ENCODE data around the gene IQUB. TPM values are rescaled to one million over a fixed set of nuclear protein-coding genes. Genes with fewer than 3 reads are reported as not detected.

Gene IQUB
- total RNA-seq, 1 donor from 2014 or later: 0.37 TPM

DNA sequence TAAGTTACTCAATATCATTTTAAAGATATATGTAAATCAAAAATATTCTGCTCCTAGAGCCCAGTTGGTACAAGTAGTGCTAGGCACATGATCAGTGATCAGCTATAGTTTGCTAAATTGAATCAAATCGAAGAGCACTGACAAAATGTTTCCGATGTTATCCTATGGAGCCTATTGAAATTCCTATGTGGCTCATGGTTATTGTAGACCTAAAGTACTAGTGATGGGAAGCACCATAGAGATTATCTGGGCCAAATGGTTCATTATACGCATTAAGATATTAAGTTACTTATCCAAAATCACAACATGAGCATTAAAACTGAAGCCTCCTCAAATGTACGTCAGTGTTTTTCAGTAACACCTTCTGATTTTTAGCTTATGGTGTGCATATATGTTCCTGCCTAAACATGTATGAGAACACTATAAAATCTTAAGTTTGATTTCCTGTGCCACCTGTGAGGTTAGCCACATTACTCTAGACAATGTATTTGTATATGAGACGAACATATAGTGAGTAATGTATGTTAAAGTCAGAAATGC lies 103.2 kb downstream of the IQUB start:
- Mint-ChIP-seq H3K27ac (ENCODE audit: unreplicated experiment) (no peak overlapping the region), H3K9me3 (ENCODE audit: low read depth) (no peaks in the 10 kb centered on the region), H3K4me3 (ENCODE audit: unreplicated experiment) (no peak overlapping the region), H3K4me1 (ENCODE audit: low read depth) (no peaks in the 10 kb centered on the region), H3K36me3 (ENCODE audit: low read depth) (no peaks in the 10 kb centered on the region), H3K27me3 (ENCODE audit: low read depth) (peaks cover 2% of the 10 kb centered on the region)
- TF ChIP-seq CTCF (IDR thresholded peaks at IDR 0.05): no peak
- no peak for DNase-seq (ENCODE audit: low spot score)

DNA sequence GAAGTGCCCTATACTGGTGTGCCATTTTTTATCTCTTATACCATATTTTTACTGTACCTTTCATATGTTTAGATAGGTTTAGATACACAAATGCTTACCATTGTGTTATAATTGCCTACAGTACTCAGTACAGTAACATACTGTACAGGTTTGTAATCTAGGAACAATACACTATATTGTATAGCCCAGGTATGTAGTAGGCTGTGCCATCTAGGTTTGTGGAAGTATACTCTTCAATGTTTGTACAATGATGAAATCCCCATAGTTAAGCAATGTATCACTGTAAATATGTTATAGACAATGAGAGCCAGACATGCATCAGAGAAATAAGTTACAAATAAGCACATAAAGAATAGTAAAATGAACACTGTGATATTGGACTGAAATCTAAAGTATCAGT lies 109.1 kb downstream of the IQUB start:
- Mint-ChIP-seq H3K36me3 (ENCODE audit: low read depth) (no peaks in the 10 kb centered on the region), H3K4me3 (ENCODE audit: unreplicated experiment) (no peak overlapping the region), H3K27ac (ENCODE audit: unreplicated experiment) (no peak overlapping the region), H3K4me1 (ENCODE audit: low read depth) (no peaks in the 10 kb centered on the region), H3K9me3 (ENCODE audit: low read depth) (peaks cover 28% of the 10 kb centered on the region), H3K27me3 (ENCODE audit: low read depth) (no peaks in the 10 kb centered on the region)
- TF ChIP-seq CTCF (IDR thresholded peaks at IDR 0.05): no peak
- no peak for DNase-seq (ENCODE audit: low spot score)

DNA sequence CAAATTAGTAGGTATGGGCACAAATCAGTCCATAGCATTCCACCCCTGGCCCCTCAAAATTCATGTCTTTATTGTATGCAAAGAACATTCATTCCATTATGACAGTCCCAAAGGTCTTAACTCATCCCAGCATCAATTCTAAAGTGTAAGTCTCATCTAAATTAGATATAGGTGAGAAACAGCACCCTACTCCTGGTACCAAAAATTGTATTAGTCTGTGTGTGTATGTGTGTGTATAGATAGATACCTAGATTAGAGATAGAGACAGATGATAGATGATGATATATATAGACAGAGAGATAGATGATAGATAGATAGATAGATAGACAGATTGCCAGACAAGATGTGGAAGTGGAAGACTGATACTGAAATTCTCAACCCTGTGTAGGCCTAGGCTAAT lies 109.9 kb downstream of the IQUB start:
- no peak for DNase-seq (ENCODE audit: low spot score)
- Mint-ChIP-seq H3K36me3 (ENCODE audit: low read depth) (no peaks in the 10 kb centered on the region), H3K4me3 (ENCODE audit: unreplicated experiment) (no peak overlapping the region), H3K27me3 (ENCODE audit: low read depth) (no peaks in the 10 kb centered on the region), H3K9me3 (ENCODE audit: low read depth) (peaks cover 28% of the 10 kb centered on the region), H3K4me1 (ENCODE audit: low read depth) (no peaks in the 10 kb centered on the region), H3K27ac (ENCODE audit: unreplicated experiment) (no peak overlapping the region)
- no peak for TF ChIP-seq CTCF (IDR thresholded peaks at IDR 0.05)

GRCh38 chr7:123423622-123424021 lies 110.8 kb downstream of the IQUB start:
- Mint-ChIP-seq H3K27ac (ENCODE audit: unreplicated experiment) (no peak overlapping the region), H3K9me3 (ENCODE audit: low read depth) (peaks cover 28% of the 10 kb centered on the region), H3K4me3 (ENCODE audit: unreplicated experiment) (no peak overlapping the region), H3K4me1 (ENCODE audit: low read depth) (no peaks in the 10 kb centered on the region), H3K36me3 (ENCODE audit: low read depth) (no peaks in the 10 kb centered on the region), H3K27me3 (ENCODE audit: low read depth) (no peaks in the 10 kb centered on the region)
- no peak for DNase-seq (ENCODE audit: low spot score)
- TF ChIP-seq CTCF (IDR thresholded peaks at IDR 0.05): no peak

- H3K27ac Mint-ChIP-seq (ENCODE audit: unreplicated experiment): no peak overlapping the region
- no peak for DNase-seq (ENCODE audit: low spot score)
- no peak overlapping the region for H3K4me3 Mint-ChIP-seq (ENCODE audit: unreplicated experiment)
- H3K4me1 Mint-ChIP-seq (ENCODE audit: low read depth): peaks cover under 1% of the 10 kb centered on the region
- peaks cover 4% of the 10 kb centered on the region for H3K27me3 Mint-ChIP-seq (ENCODE audit: low read depth)
- H3K36me3 Mint-ChIP-seq (ENCODE audit: low read depth): no peaks in the 10 kb centered on the region
- peaks cover 9% of the 10 kb centered on the region for H3K9me3 Mint-ChIP-seq (ENCODE audit: low read depth)
- TF ChIP-seq CTCF (IDR thresholded peaks at IDR 0.05): no peak
Observed at GRCh38 chr7:123417580-123417979, 116.8 kb downstream of the IQUB start.

All from chondrocyte (in vitro differentiated cells).